HuH-7.5 (cell line): ENCODE data around the gene BRINP1.

ENCODE experiments used
- DNase-seq: peaks from one replicate; pipeline ENCODE4 v3.0.0; 2011; ENCODE audit warnings: low spot score

BRINP1 gene

GRCh38 chr9:119343059-119343990 is 25.9 kb downstream of the BRINP1 start:
- no peak for DNase-seq

- DNase-seq: no peak
Measured at GRCh38 chr9:119339056-119339455, 30.2 kb downstream of the BRINP1 start.

- no peak for DNase-seq
Measured at GRCh38 chr9:119337573-119337972, 31.7 kb downstream of the BRINP1 start.

GRCh38 chr9:119334745-119335144 is 34.5 kb downstream of the BRINP1 start:
- no peak for DNase-seq

- no peak for DNase-seq
Measured at GRCh38 chr9:119333507-119334229, 35.6 kb downstream of the BRINP1 start.

GRCh38 chr9:119332522-119332921 is 36.7 kb downstream of the BRINP1 start:
- DNase-seq: no peak

- no peak for DNase-seq
Measured at GRCh38 chr9:119322184-119322583, 47.1 kb downstream of the BRINP1 start.

- DNase-seq: no peak
Measured at GRCh38 chr9:119318371-119318770, 50.9 kb downstream of the BRINP1 start.

- no peak for DNase-seq
Measured at GRCh38 chr9:119313846-119314245, 55.4 kb downstream of the BRINP1 start.

- no peak for DNase-seq
Measured at GRCh38 chr9:119310741-119311140, 58.5 kb downstream of the BRINP1 start.

- no peak for DNase-seq
Measured at GRCh38 chr9:119307471-119307870, 61.8 kb downstream of the BRINP1 start.

- no peak for DNase-seq
Measured at GRCh38 chr9:119304555-119304954, 64.7 kb downstream of the BRINP1 start.

GRCh38 chr9:119302988-119303698 is 66.1 kb downstream of the BRINP1 start:
- DNase-seq: no peak

- no peak for DNase-seq
Measured at GRCh38 chr9:119298076-119298853, 71.0 kb downstream of the BRINP1 start.

GRCh38 chr9:119291554-119291953 is 77.7 kb downstream of the BRINP1 start:
- DNase-seq: no peak

GRCh38 chr9:119289740-119290433 is 79.3 kb downstream of the BRINP1 start:
- DNase-seq: peak; percentile 20

- no peak for DNase-seq
Measured at GRCh38 chr9:119284587-119285337, 84.5 kb downstream of the BRINP1 start.

GRCh38 chr9:119284118-119284517 is 85.1 kb downstream of the BRINP1 start:
- DNase-seq: no peak

GRCh38 chr9:119283078-119283794 is 86.0 kb downstream of the BRINP1 start:
- DNase-seq: no peak
